ENCODE measurements around the gene CNNM2.
"Not testable (repeated sequence)": the region's sequence is repeated elsewhere in the genome, so short reads cannot be mapped to it uniquely, and the experiment has no call there.

CNNM2 gene

GRCh38 chr10:102964713-102965112 is 46.6 kb downstream of the CNNM2 start:
- no peak for TF ChIP-seq CTCF (IDR thresholded peaks at IDR 0.05; ENCODE audit: insufficient read depth, low read depth, low read length, missing control alignments)
- DNase-seq (ENCODE audit: low read depth): no peak
- no peak overlapping the region for H3K4me3 ChIP-seq (ENCODE audit: low read length)

GRCh38 chr10:102965311-102965851 is 47.3 kb downstream of the CNNM2 start:
- no peak overlapping the region for H3K4me3 ChIP-seq (ENCODE audit: low read length)
- no peak for TF ChIP-seq CTCF (IDR thresholded peaks at IDR 0.05; ENCODE audit: insufficient read depth, low read depth, low read length, missing control alignments)
- DNase-seq (ENCODE audit: low read depth): no peak

GRCh38 chr10:102967123-102967522 is 49.0 kb downstream of the CNNM2 start:
- TF ChIP-seq CTCF (IDR thresholded peaks at IDR 0.05; ENCODE audit: insufficient read depth, low read depth, low read length, missing control alignments): no peak
- no peak for DNase-seq (ENCODE audit: low read depth)
- no peak overlapping the region for H3K4me3 ChIP-seq (ENCODE audit: low read length)

GRCh38 chr10:102970562-102971340 is 52.7 kb downstream of the CNNM2 start:
- H3K4me3 ChIP-seq (ENCODE audit: low read length): no peak overlapping the region
- DNase-seq (ENCODE audit: low read depth): no peak
- no peak for TF ChIP-seq CTCF (IDR thresholded peaks at IDR 0.05; ENCODE audit: insufficient read depth, low read depth, low read length, missing control alignments)

- no peak overlapping the region for H3K4me3 ChIP-seq (ENCODE audit: low read length)
- DNase-seq (ENCODE audit: low read depth): no peak
- TF ChIP-seq CTCF (IDR thresholded peaks at IDR 0.05; ENCODE audit: insufficient read depth, low read depth, low read length, missing control alignments): no peak
Observed at GRCh38 chr10:102975483-102976379, 57.6 kb downstream of the CNNM2 start.

GRCh38 chr10:102976380-102976726 is 58.3 kb downstream of the CNNM2 start:
- not testable (repeated sequence) for DNase-seq (ENCODE audit: low read depth); H3K4me3 ChIP-seq (ENCODE audit: low read length)

- H3K4me3 ChIP-seq (ENCODE audit: low read length): no peak overlapping the region
- no peak for TF ChIP-seq CTCF (IDR thresholded peaks at IDR 0.05; ENCODE audit: insufficient read depth, low read depth, low read length, missing control alignments)
- DNase-seq (ENCODE audit: low read depth): no peak
Observed at GRCh38 chr10:102982296-102982695, 64.2 kb downstream of the CNNM2 start.

All from epithelial cell of esophagus (primary cell).